NCI-H2107 treated with DMSO at 0.1 percent for 48 hours (cell line): Measurements from ENCODE around the gene NEO1.

ENCODE experiments used
- DNase-seq: peaks from one replicate; lab custom pipeline; 2025; ENCODE audit not compliant: unreplicated experiment; lab: John Stamatoyannopoulos, UW

NEO1 gene

GRCh38 chr15:73326157-73326556 is 273.9 kb downstream of the NEO1 start:
- no peak for DNase-seq

- DNase-seq, result no peak
Measured at GRCh38 chr15:73328149-73328820, 276.0 kb downstream of the NEO1 start.

GRCh38 chr15:73328981-73329380 is 276.7 kb downstream of the NEO1 start:
- no peak for DNase-seq

GRCh38 chr15:73329501-73330200 is 277.4 kb downstream of the NEO1 start:
- DNase-seq, result no peak

- DNase-seq, result no peak
Measured at GRCh38 chr15:73330206-73331051, 278.2 kb downstream of the NEO1 start.

- no peak for DNase-seq
Measured at GRCh38 chr15:73331501-73331900, 279.2 kb downstream of the NEO1 start.

- no peak for DNase-seq
Measured at GRCh38 chr15:73331991-73332925, 280.0 kb downstream of the NEO1 start.

- no peak for DNase-seq
Measured at GRCh38 chr15:73333001-73333400, 280.7 kb downstream of the NEO1 start.

GRCh38 chr15:73334086-73334485 is 281.8 kb downstream of the NEO1 start:
- no peak for DNase-seq

GRCh38 chr15:73335026-73335425 is 282.8 kb downstream of the NEO1 start:
- DNase-seq, result no peak

GRCh38 chr15:73335471-73335870 is 283.2 kb downstream of the NEO1 start:
- DNase-seq, result no peak

GRCh38 chr15:73336756-73337155 is 284.5 kb downstream of the NEO1 start:
- no peak for DNase-seq

- DNase-seq, result no peak
Measured at GRCh38 chr15:73337187-73337586, 284.9 kb downstream of the NEO1 start.

GRCh38 chr15:73338058-73338457 is 285.8 kb downstream of the NEO1 start:
- no peak for DNase-seq

- no peak for DNase-seq
Measured at GRCh38 chr15:73338606-73339374, 286.5 kb downstream of the NEO1 start.

- DNase-seq, result no peak
Measured at GRCh38 chr15:73340502-73341192, 288.4 kb downstream of the NEO1 start.

- DNase-seq, result no peak
Measured at GRCh38 chr15:73341886-73342600, 289.8 kb downstream of the NEO1 start.

- DNase-seq, result no peak
Measured at GRCh38 chr15:73344056-73344455, 291.8 kb downstream of the NEO1 start.

- DNase-seq, result peak; percentile 87
Measured at GRCh38 chr15:73345658-73346057, 293.4 kb downstream of the NEO1 start.
